ENCODE data around the gene MAPK6.
"Not testable (repeated sequence)": the region's sequence is repeated elsewhere in the genome, so short reads cannot be mapped to it uniquely, and the experiment has no call there.

MAPK6 gene

GRCh38 chr15:52078876-52079700 is 60.1 kb downstream of the MAPK6 start:
- Histone ChIP-seq H3K36me3 (no peaks in the 10 kb centered on the region), H3K27me3 (peaks cover 0 to 20% (median 0%) of the 10 kb centered on the region in 11 experiments; a peak in 4 of 22 replicates), H3K27ac (no peak overlapping the region), H3K4me2 (peak overlapping the region in 1 of 11 experiments; percentile 7; a peak in 1 of 22 replicates), H3K9ac (no peak overlapping the region), H3K4me1 (peaks cover 32 to 71% (median 45%) of the 10 kb centered on the region in 10 experiments), H4K20me1 (peaks cover 0 to 5% (median 0%) of the 10 kb centered on the region in 11 experiments; a peak in 1 of 22 replicates), H3K4me3 (no peak overlapping the region), H3K9me3 (replicated peaks in 1 of 11) (no peaks in the 10 kb centered on the region)
- no peak for TF ChIP-seq Cebpa-rat (IDR thresholded peaks at IDR 0.05)

DNA sequence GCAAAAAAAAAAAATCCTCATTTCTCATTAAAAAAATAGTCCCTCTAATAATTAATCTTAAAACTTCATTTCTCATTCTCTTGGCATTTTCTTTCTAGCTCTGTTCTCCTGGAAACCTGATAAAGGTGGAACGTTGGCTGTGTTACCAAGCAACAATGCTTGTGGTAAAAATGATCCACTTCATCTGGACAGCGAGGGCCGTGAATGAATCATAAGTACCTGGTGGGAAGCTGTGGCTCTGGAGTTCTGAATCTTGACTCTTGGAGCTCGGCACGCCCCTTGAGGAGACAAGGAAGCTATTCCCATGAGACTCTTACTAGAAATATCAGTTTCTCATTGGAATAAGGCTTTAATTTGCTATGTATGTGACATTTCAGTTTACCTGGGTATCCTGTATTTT is 61.0 kb downstream of the MAPK6 start:
- peaks cover 32 to 72% (median 46%) of the 10 kb centered on the region in 10 experiments for H3K4me1 ChIP-seq
- H3K9me3 ChIP-seq (replicated peaks in 1 of 11), result no peaks in the 10 kb centered on the region
- H4K20me1 ChIP-seq, result peaks cover 0 to 5% (median 0%) of the 10 kb centered on the region in 11 experiments; a peak in 1 of 22 replicates
- H3K27ac ChIP-seq, result no peak overlapping the region
- no peak for TF ChIP-seq Cebpa-rat (IDR thresholded peaks at IDR 0.05)
- no peaks in the 10 kb centered on the region for H3K36me3 ChIP-seq
- no peak overlapping the region for H3K4me3 ChIP-seq
- H3K27me3 ChIP-seq, result peaks cover 0 to 20% (median 0%) of the 10 kb centered on the region in 11 experiments; a peak in 4 of 22 replicates
- H3K9ac ChIP-seq, result no peak overlapping the region
- peak overlapping the region in 2 of 11 experiments; percentile 5 to 10; a peak in 1 of 22 replicates for H3K4me2 ChIP-seq

DNA sequence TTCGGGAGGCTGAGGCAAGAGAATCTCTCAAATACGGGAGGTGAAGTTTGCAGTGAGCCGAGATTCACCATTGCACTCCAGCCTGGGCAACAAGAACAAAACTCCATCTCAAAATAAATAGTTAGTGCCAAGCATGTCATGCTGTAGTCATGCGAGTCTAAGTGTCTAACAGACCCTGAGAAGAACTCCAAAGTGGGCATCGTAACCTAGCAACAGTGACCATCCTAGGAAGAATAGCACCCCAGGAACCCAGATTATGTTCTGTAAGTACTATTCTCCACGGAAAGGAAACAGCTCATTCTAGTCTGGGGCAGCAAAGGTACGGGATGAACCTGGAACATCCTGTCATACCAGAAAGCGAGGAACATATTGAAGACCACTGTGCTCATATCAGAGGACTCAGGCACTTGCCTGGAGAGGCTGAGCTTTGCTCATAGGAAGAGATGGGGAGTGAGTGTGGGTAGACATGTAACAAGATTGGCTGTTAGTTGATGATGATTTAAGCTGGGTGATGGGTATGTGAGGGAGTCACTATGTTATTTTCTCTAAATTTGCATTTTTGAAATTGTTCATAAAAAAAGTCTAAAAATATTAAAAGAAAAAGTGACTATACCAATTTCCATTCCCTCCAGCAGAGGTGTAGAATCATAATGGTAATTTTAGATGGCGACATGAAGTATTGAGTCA is 61.8 kb downstream of the MAPK6 start:
- Histone ChIP-seq H3K27me3 (peaks cover 0 to 20% (median 0%) of the 10 kb centered on the region in 11 experiments; a peak in 4 of 22 replicates), H3K9me3 (replicated peaks in 1 of 11) (peaks cover 0 to 4% (median 0%) of the 10 kb centered on the region in 11 experiments; a peak in 4 of 22 replicates), H3K27ac (no peak overlapping the region), H3K4me2 (peak overlapping the region in 3 of 11 experiments; percentile 5 to 89 (median 85); a peak in 2 of 22 replicates), H3K4me3 (no peak overlapping the region), H3K36me3 (no peaks in the 10 kb centered on the region), H3K9ac (no peak overlapping the region), H4K20me1 (peaks cover 0 to 5% (median 0%) of the 10 kb centered on the region in 11 experiments; a peak in 1 of 22 replicates), H3K4me1 (peaks cover 32 to 80% (median 49%) of the 10 kb centered on the region in 10 experiments)
- TF ChIP-seq Cebpa-rat (IDR thresholded peaks at IDR 0.05), result no peak

- peaks cover 13 to 20% (median 14%) of the 10 kb centered on the region in 11 experiments for H3K9me3 ChIP-seq (replicated peaks in 1 of 11)
- peak in 3 of 11 experiments; percentile 24 to 83 (median 45); a peak in 5 of 22 replicates for TF ChIP-seq Cebpa-rat (IDR thresholded peaks at IDR 0.05)
- peak overlapping the region; percentile 80 to 92 (median 85) for H3K4me2 ChIP-seq
- peaks cover 0 to 5% (median 0%) of the 10 kb centered on the region in 11 experiments; a peak in 1 of 22 replicates for H4K20me1 ChIP-seq
- H3K4me1 ChIP-seq, result peaks cover 32 to 72% (median 46%) of the 10 kb centered on the region in 10 experiments
- H3K4me3 ChIP-seq, result peak overlapping the region in 4 of 10 experiments; percentile 8 to 42 (median 18); a peak in 3 of 20 replicates
- peak overlapping the region; percentile 20 to 75 (median 50); a peak in 20 of 22 replicates for H3K27ac ChIP-seq
- peaks cover 0 to 20% (median 0%) of the 10 kb centered on the region in 11 experiments; a peak in 4 of 22 replicates for H3K27me3 ChIP-seq
- peak overlapping the region in 10 of 11 experiments; percentile 21 to 59 (median 48); a peak in 16 of 22 replicates for H3K9ac ChIP-seq
- no peaks in the 10 kb centered on the region; a peak in 1 of 22 replicates for H3K36me3 ChIP-seq
These were observed 63.4 kb downstream of the MAPK6 start for GRCh38 chr15:52082197-52083036.

DNA sequence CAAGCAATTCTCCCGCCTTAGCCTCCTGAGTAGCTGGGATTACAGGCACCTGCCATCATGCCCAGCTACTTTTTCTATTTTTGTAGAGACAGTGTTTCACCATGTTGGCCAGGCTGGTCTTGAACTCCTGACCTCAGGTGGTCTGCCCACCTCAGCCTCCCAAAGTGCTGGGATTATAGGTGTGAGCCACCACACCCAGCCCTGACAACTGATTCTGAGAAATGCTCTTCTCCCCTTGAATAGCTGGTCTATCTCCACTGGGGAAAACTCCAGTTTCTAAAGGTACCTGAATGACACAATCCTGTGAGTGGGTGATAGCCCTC is 64.0 kb downstream of the MAPK6 start:
- Histone ChIP-seq H3K4me2 (peak overlapping the region; percentile 80 to 92 (median 85)), H3K4me1 (peaks cover 32 to 67% (median 46%) of the 10 kb centered on the region in 10 experiments), H3K9me3 (replicated peaks in 1 of 11) (peaks cover 14 to 24% (median 19%) of the 10 kb centered on the region in 11 experiments), H3K27ac (peak overlapping the region in 6 of 11 experiments; percentile 4 to 57 (median 35); a peak in 12 of 22 replicates), H3K27me3 (peaks cover 0 to 20% (median 0%) of the 10 kb centered on the region in 11 experiments; a peak in 4 of 22 replicates)
- H3K36me3 ChIP-seq, H3K9ac ChIP-seq, H3K4me3 ChIP-seq, H4K20me1 ChIP-seq: not testable (repeated sequence)

- H3K9me3 ChIP-seq (replicated peaks in 1 of 11), result peaks cover 14 to 27% (median 24%) of the 10 kb centered on the region in 11 experiments
- peaks cover 32 to 61% (median 45%) of the 10 kb centered on the region in 10 experiments for H3K4me1 ChIP-seq
- H3K4me3 ChIP-seq, result no peak overlapping the region
- no peaks in the 10 kb centered on the region; a peak in 1 of 22 replicates for H3K36me3 ChIP-seq
- peak overlapping the region in 2 of 11 experiments; percentile 43 to 57; a peak in 2 of 22 replicates for H3K27ac ChIP-seq
- H4K20me1 ChIP-seq, result peaks cover 0 to 5% (median 0%) of the 10 kb centered on the region in 11 experiments; a peak in 1 of 22 replicates
- peak overlapping the region; percentile 80 to 92 (median 85); a peak in 20 of 22 replicates for H3K4me2 ChIP-seq
- H3K27me3 ChIP-seq, result peaks cover 0 to 20% (median 0%) of the 10 kb centered on the region in 11 experiments; a peak in 4 of 22 replicates
- no peak for TF ChIP-seq Cebpa-rat (IDR thresholded peaks at IDR 0.05)
- no peak overlapping the region for H3K9ac ChIP-seq
These were observed 64.6 kb downstream of the MAPK6 start for GRCh38 chr15:52083603-52084002.

DNA sequence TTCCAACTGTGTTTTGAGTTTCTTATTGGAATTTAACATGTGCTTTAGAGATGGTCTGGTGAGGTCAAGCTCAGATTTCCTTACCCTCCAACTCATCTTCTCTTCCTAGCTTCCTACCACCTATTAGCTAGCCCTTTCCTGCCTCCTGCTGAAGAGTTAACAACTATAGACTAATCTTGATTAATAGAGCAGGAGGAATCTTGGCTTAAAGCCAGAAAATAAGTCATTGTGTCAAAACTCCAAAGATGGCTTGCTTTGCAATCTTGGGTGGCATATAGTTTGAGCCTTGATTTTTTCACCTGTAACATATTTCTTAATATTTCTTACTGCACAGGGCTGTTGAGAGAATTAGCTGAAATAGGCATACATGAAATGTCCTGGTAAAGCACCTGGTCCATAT is 66.3 kb downstream of the MAPK6 start:
- peak overlapping the region in 2 of 11 experiments; percentile 17 to 43; a peak in 2 of 22 replicates for H3K27ac ChIP-seq
- peaks cover 27 to 55% (median 38%) of the 10 kb centered on the region in 10 experiments for H3K4me1 ChIP-seq
- H3K4me3 ChIP-seq, result no peak overlapping the region
- H4K20me1 ChIP-seq, result peaks cover 0 to 5% (median 0%) of the 10 kb centered on the region in 11 experiments; a peak in 1 of 22 replicates
- no peak overlapping the region for H3K9ac ChIP-seq
- no peaks in the 10 kb centered on the region; a peak in 1 of 22 replicates for H3K36me3 ChIP-seq
- peaks cover 0 to 17% (median 0%) of the 10 kb centered on the region in 11 experiments; a peak in 4 of 22 replicates for H3K27me3 ChIP-seq
- no peak for TF ChIP-seq Cebpa-rat (IDR thresholded peaks at IDR 0.05)
- peaks cover 26 to 41% (median 32%) of the 10 kb centered on the region in 11 experiments for H3K9me3 ChIP-seq (replicated peaks in 1 of 11)
- H3K4me2 ChIP-seq, result peak overlapping the region in 5 of 11 experiments; percentile 33 to 56 (median 38); a peak in 10 of 22 replicates

All from BLaER1 treated with 17β-estradiol and CSF1 and Interleukin-3, amounts not matched to agents 10 nM and 100 nM (cell line).